Peyer's patch (tissue), 4 donors: ENCODE results near the gene TGDS. TPM values are rescaled to one million over a fixed set of nuclear protein-coding genes. Genes with fewer than 3 reads are reported as not detected.
A peak's percentile ranks its signal among the peaks of the same experiment; 100 is the strongest.
"Not testable (repeated sequence)": the region's sequence is repeated elsewhere in the genome, so short reads cannot be mapped to it uniquely, and the experiment has no call there.

Experiments
- DNase-seq, 3 donors: peaks; one replicate each; pipeline ENCODE4 v3.0.0-alpha.2; 2017 to 2019
- H3K27ac ChIP-seq, 4 donors: fragments of 200-600 bp; sonication (generic); one replicate each; pipeline ENCODE4 v1.5.1; 2016 to 2019
- H3K27me3 ChIP-seq, 2 donors: fragments of 200-600 bp; sonication (generic); one replicate each; pipeline ENCODE4 v1.5.1; 2019
- H3K36me3 ChIP-seq, 3 donors: fragments of 200-600 bp; sonication (generic); one replicate each; pipeline ENCODE4 v1.5.1; 2016 to 2019
- H3K4me1 ChIP-seq, 4 donors: fragments of 200-600 bp; sonication (generic); one replicate each; pipeline ENCODE4 v1.5.1; 2016 to 2019
- H3K4me3 ChIP-seq, 4 donors: fragments of 200-600 bp; sonication (generic); 1 replicate in 3 of 4; 2 replicates in 1 of 4; pipeline ENCODE4 v1.5.1; 2016 to 2019; ENCODE audit warnings: mild to moderate bottlenecking in 1 of 4
- H3K9me3 ChIP-seq, 4 donors: fragments of 200-600 bp; sonication (generic); one replicate each; pipeline ENCODE4 v1.5.1; 2016 to 2019; ENCODE audit warnings: mild to moderate bottlenecking in 1 of 4
- CTCF ChIP-seq, 6 experiments: fragments of 450-650 bp in 4 of 6; fragments of 200-600 bp in 2 of 6; sonication (generic) in 1 of 6; IDR thresholded peaks; one replicate each; pipeline ENCODE4 v1.5.1; 2017 to 2019; ENCODE audit warnings: antibody characterized with exemption in 6 of 6, mild to moderate bottlenecking in 3 of 6, moderate library complexity in 1 of 6
- POLR2A ChIP-seq, 2 donors: fragments of 450-650 bp; IDR thresholded peaks; one replicate each; pipeline ENCODE4 v1.5.1; 2017; ENCODE audit warnings: antibody characterized with exemption in 2 of 2, mild to moderate bottlenecking in 2 of 2, moderate library complexity in 2 of 2
- total RNA-seq, 4 donors: library from RNA; depleted of rRNA; stranded (reverse); fragments of >200 nt; gene quantifications; one replicate each; pipeline ENCODE4 v1.1.0, GENCODE V29; 2016

Gene TGDS
- total RNA-seq: 10 to 100 TPM in 2 of 4 donors, 1 to 10 TPM in 2; 4.9 to 30.5 (median 11.4) TPM

- Histone ChIP-seq H3K9me3 (no peaks in the 10 kb centered on the region), H3K27ac (peak within 1 kb of the TSS; percentile 74 to 83 (median 80)), H3K27me3 (no peaks in the 10 kb centered on the region), H3K4me1 (peaks cover 0 to 16% (median 4%) of the 10 kb centered on the region in 4 donors), H3K36me3 (peaks cover 0 to 17% (median 0%) of the 10 kb centered on the region in 3 donors), H3K4me3 (peak within 1 kb of the TSS; percentile 71 to 96 (median 78))
- TF ChIP-seq CTCF (IDR thresholded peaks at IDR 0.05) (peak in 2 of 6 experiments; percentile 20 to 34), POLR2A (IDR thresholded peaks at IDR 0.05) (peak; percentile 64 to 77)
- DNase-seq: peak; percentile 90 to 97 (median 92)
These were observed at the start of gene TGDS for GRCh38 chr13:94595950-94596574. Gene TGDS (minus strand): TSS chr13:94596152. CDS start chr13:94596136, 16 bp downstream.

- TF ChIP-seq CTCF (IDR thresholded peaks at IDR 0.05) (no peak), POLR2A (IDR thresholded peaks at IDR 0.05) (no peak)
- H3K4me3 ChIP-seq: no peak overlapping the region
These were observed 45.5 kb upstream of the TGDS start for GRCh38 chr13:94641409-94641941.

GRCh38 chr13:94640721-94641120 is 44.8 kb upstream of the TGDS start:
- H3K4me1 ChIP-seq: peaks cover 0 to 9% (median 0%) of the 10 kb centered on the region in 4 donors
- no peak for DNase-seq
- no peak overlapping the region for H3K4me3 ChIP-seq
- no peaks in the 10 kb centered on the region for H3K27me3 ChIP-seq
- H3K27ac ChIP-seq: no peak overlapping the region
- no peaks in the 10 kb centered on the region for H3K36me3 ChIP-seq
- H3K9me3 ChIP-seq: no peaks in the 10 kb centered on the region
- TF ChIP-seq POLR2A (IDR thresholded peaks at IDR 0.05): no peak
- no peak for TF ChIP-seq CTCF (IDR thresholded peaks at IDR 0.05)

More at GRCh38 chr13:94641409-94641941, 45.5 kb upstream of the TGDS start:
- Histone ChIP-seq H3K9me3 (no peaks in the 10 kb centered on the region), H3K27me3 (no peaks in the 10 kb centered on the region), H3K36me3 (no peaks in the 10 kb centered on the region), H3K4me1 (peaks cover 0 to 9% (median 0%) of the 10 kb centered on the region in 4 donors), H3K27ac (no peak overlapping the region)
- DNase-seq: no peak

GRCh38 chr13:94637677-94638076 is 41.7 kb upstream of the TGDS start:
- not testable (repeated sequence) for H3K4me3 ChIP-seq, H3K36me3 ChIP-seq, DNase-seq, H3K27ac ChIP-seq, H3K27me3 ChIP-seq, H3K9me3 ChIP-seq, H3K4me1 ChIP-seq

- H3K27ac ChIP-seq: no peak overlapping the region
- H3K36me3 ChIP-seq: no peaks in the 10 kb centered on the region
- no peaks in the 10 kb centered on the region for H3K9me3 ChIP-seq
- TF ChIP-seq CTCF (IDR thresholded peaks at IDR 0.05) (no peak), POLR2A (IDR thresholded peaks at IDR 0.05) (no peak)
- peaks cover 0 to 7% (median 0%) of the 10 kb centered on the region in 4 donors for H3K4me1 ChIP-seq
- no peak overlapping the region for H3K4me3 ChIP-seq
- no peak for DNase-seq
- no peaks in the 10 kb centered on the region for H3K27me3 ChIP-seq
These were observed 41.1 kb upstream of the TGDS start for GRCh38 chr13:94636942-94637578.

- not testable (repeated sequence) for H3K4me1 ChIP-seq, DNase-seq, H3K4me3 ChIP-seq, H3K27me3 ChIP-seq, H3K36me3 ChIP-seq, H3K9me3 ChIP-seq, H3K27ac ChIP-seq
These were observed 40.1 kb upstream of the TGDS start for GRCh38 chr13:94636096-94636495.
